ENCODE measurements around the gene MECP2.

DNA sequence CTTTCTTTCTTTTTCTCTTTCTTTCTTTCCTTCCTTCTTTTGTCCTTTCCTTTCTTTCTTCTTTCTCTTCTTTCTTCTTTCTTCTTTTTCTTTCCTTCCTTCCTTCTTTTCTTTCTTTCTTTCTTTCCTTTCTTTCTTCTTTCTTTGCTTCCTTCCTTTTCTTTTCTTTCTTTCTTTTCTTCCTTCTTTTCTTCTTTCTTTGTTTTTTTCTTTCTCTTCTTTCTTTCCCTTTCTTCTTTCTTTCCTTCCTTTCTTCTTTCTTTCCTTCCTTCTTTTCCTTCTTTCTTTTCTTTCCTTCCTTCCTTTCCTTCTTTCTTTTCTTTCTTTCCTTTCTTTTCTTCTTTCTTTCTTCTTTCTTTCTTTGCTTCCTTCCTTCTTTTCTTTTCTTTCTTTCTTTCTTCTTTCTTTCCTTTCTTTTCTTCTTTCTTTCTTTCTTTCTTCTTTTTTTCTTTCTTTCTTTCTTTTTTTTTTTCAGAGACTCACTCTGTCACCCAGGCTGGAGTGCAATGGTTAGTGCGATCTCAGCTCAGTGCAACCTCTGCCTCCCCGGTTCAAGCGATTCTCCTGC, 106.4 kb downstream of the MECP2 start:
- TF ChIP-seq, protein P1, sequence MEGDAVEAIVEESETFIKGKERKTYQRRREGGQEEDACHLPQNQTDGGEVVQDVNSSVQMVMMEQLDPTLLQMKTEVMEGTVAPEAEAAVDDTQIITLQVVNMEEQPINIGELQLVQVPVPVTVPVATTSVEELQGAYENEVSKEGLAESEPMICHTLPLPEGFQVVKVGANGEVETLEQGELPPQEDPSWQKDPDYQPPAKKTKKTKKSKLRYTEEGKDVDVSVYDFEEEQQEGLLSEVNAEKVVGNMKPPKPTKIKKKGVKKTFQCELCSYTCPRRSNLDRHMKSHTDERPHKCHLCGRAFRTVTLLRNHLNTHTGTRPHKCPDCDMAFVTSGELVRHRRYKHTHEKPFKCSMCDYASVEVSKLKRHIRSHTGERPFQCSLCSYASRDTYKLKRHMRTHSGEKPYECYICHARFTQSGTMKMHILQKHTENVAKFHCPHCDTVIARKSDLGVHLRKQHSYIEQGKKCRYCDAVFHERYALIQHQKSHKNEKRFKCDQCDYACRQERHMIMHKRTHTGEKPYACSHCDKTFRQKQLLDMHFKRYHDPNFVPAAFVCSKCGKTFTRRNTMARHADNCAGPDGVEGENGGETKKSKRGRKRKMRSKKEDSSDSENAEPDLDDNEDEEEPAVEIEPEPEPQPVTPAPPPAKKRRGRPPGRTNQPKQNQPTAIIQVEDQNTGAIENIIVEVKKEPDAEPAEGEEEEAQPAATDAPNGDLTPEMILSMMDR (IDR thresholded peaks at IDR 0.05 in 2 of 3, conservative IDR thresholded peaks at IDR 0.05 in 1 of 3; ENCODE audit: control insufficient read depth in 2 of 3, extremely low read depth in 1 of 3, insufficient read depth in 1 of 3, low read depth in 3 of 3, low read length in 3 of 3): no peak
- no peak for TF ChIP-seq CREM (IDR thresholded peaks at IDR 0.05; ENCODE audit: low read depth)
- TF ChIP-seq NFYA (IDR thresholded peaks at IDR 0.05; ENCODE audit: borderline replicate concordance, low read depth, low read length): no peak
- no peak for TF ChIP-seq DPF2 (IDR thresholded peaks at IDR 0.05)

All from GM12878 (cell line).